Subcutaneous adipose tissue (tissue), 4 donors: ENCODE results near the gene C20orf144. TPM values are rescaled to one million over a fixed set of nuclear protein-coding genes. Genes with fewer than 3 reads are reported as not detected.

Experiments
- CTCF ChIP-seq: fragments of 450-650 bp; IDR thresholded peaks from one replicate; pipeline ENCODE4 v1.5.1; 2016; ENCODE audit warnings: low read depth, mild to moderate bottlenecking, control low read depth, antibody characterized with exemption, moderate library complexity
- total RNA-seq, 4 donors: library from RNA; depleted of rRNA; stranded (reverse); fragments of >200 nt; gene quantifications; one replicate each; pipeline ENCODE4 v1.1.0, GENCODE V29; 2016

C20orf144 gene
- total RNA-seq, 4 donors from 2014 or later: not detected

- TF ChIP-seq CTCF: no peak
Observed at GRCh38 chr20:33709905-33710541, 47.9 kb downstream of the C20orf144 start.

DNA sequence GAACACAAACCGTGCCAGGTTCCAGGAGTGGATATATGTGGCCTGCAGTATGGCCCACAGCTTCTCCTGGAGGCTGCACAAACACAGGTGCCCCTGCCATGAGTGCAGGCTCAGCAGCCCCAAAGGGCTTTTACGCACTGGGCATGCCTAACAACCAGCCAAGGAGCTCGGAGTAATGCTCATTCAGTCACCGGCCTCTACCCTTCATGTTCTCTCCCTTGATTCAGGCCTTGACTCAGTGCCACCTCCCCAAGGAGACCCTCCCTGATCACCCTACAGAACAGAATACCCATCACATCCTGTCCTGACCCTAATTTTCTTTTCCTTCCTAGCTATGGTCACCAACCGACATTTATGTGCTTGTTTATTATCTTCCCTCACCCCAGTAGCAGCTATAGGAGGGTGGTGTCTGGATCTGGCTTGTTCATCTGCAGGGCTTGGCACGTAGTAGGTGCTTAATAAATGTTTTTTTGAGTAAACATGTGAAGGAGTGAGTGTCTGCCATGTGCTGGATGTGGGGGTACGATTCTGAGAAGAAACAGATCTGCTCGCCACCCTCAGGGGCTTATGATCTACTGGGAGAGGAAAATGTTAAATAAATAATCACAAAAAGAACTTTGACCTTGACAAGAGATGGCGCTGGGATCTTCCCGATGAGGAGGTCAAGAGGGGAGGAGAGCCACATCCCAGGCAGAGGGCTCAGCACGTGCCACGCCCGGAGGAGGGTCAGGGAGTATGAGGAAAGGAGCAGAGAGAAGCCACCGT, 48.7 kb downstream of the C20orf144 start:
- TF ChIP-seq CTCF: no peak

- no peak for TF ChIP-seq CTCF
Observed at GRCh38 chr20:33711446-33711738, 49.3 kb downstream of the C20orf144 start.

Other genes with a start within 250 kb of the C20orf144 start
- 100 to 1,000 TPM in 1 of 4 donors, 10 to 100 TPM in 3; 28.6 to 144 (median 56.5) TPM for gene SNTA1, start 218.6 kb upstream of the C20orf144 start, total RNA-seq
- 10 to 100 TPM in 2 of 4 donors, 1 to 10 TPM in 2; 8.5 to 13.4 (median 10.0) TPM for gene CBFA2T2, start 172.2 kb upstream of the C20orf144 start, total RNA-seq
- under 1 TPM in 3 of 4 donors, not detected in 1; 0.51 to 0.75 (median 0.66) TPM for gene ACTL10, start 4.6 kb downstream of the C20orf144 start, total RNA-seq
- gene NECAB3, start 12.1 kb downstream of the C20orf144 start, total RNA-seq: 10 to 100 TPM; 18.1 to 38.6 (median 28.2) TPM
- gene E2F1, start 24.1 kb downstream of the C20orf144 start, total RNA-seq: 1 to 10 TPM; 1.3 to 1.9 (median 1.7) TPM
- 1 to 10 TPM; 2.0 to 7.0 (median 4.3) TPM for gene PXMP4, start 58.0 kb downstream of the C20orf144 start, total RNA-seq
- 1 to 10 TPM in 3 of 4 donors, under 1 TPM in 1; 0.65 to 2.8 (median 1.1) TPM for gene ZNF341, start 69.7 kb downstream of the C20orf144 start, total RNA-seq
- gene CHMP4B, start 149.0 kb downstream of the C20orf144 start, total RNA-seq: 10 to 100 TPM; 68.0 to 79.5 (median 69.5) TPM